ENCODE measurements around the gene CRLF1.

GRCh38 chr19:18620311-18620710, 13.7 kb upstream of the CRLF1 start:
- TF ChIP-seq, protein P1, sequence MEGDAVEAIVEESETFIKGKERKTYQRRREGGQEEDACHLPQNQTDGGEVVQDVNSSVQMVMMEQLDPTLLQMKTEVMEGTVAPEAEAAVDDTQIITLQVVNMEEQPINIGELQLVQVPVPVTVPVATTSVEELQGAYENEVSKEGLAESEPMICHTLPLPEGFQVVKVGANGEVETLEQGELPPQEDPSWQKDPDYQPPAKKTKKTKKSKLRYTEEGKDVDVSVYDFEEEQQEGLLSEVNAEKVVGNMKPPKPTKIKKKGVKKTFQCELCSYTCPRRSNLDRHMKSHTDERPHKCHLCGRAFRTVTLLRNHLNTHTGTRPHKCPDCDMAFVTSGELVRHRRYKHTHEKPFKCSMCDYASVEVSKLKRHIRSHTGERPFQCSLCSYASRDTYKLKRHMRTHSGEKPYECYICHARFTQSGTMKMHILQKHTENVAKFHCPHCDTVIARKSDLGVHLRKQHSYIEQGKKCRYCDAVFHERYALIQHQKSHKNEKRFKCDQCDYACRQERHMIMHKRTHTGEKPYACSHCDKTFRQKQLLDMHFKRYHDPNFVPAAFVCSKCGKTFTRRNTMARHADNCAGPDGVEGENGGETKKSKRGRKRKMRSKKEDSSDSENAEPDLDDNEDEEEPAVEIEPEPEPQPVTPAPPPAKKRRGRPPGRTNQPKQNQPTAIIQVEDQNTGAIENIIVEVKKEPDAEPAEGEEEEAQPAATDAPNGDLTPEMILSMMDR (IDR thresholded peaks at IDR 0.05; ENCODE audit: borderline replicate concordance, extremely low read depth, low read length, poor library complexity, severe bottlenecking): no peak
- no peak for TF ChIP-seq EZH2 (IDR thresholded peaks at IDR 0.05; ENCODE audit: borderline replicate concordance, low read depth, low read length, severe bottlenecking)
